GM18909 (cell line): ENCODE results near the gene OR11H6.
"Not testable (repeated sequence)": the region's sequence is repeated elsewhere in the genome, so short reads cannot be mapped to it uniquely, and the experiment has no call there.

Experiments
- ATAC-seq: cut with Tn5 transposase; IDR thresholded peaks from one replicate; pipeline ENCODE4 v1.9.1; 2021; ENCODE audit warnings: mild to moderate bottlenecking; ENCODE audit not compliant: unreplicated experiment, poor library complexity

Gene OR11H6

DNA sequence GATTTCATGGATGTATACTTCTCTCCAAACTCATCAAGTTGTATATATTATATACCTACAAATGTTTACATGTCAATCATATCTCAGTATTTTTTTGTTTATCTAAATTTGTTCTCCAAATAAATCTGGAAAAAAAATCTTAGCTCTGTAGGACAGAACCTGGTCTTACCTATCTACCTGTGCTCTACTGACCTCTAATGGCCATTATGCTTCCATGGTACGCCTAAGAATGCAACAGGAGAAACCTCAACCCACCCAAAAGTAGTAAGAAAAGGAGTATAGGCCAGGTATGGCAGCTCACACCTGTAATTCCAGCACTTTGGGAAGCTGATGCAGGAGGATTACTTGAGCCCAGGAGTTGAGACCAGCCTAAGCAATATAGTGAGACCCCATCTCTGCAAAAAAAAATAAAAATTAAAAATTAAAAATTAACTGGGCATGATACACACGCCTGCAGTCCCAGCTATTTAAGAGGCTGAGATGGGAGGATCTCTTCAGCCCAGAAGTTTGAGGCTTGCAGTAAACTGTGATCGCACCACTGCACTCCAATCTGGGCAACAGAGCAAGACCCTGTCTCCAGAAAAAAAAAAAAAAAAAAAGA is 24.2 kb downstream of the OR11H6 start:
- ATAC-seq = no peak

DNA sequence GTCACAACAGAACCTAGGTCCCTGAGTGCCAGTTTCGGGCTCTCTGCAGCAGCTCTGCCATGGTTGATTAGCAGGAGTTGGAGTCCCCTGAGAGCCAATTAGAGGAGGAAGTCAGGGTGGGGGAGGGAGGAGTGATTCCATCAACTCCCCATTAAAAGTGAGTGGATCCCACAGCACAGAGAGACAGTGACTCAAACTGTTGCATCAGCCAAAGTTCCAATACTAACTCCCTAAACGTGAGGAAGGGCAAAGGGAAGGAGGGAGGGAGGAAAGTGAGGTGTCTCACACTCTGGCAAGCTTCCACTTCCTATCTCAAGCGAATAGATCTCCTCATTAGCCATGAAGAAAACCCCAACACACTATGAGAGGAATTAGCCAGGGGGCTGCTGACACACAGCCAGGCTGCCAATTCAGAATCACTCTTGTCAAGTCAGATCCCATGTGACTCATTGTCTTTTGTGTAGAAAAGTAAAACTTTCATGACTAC is 39.2 kb downstream of the OR11H6 start:
- no peak for ATAC-seq

DNA sequence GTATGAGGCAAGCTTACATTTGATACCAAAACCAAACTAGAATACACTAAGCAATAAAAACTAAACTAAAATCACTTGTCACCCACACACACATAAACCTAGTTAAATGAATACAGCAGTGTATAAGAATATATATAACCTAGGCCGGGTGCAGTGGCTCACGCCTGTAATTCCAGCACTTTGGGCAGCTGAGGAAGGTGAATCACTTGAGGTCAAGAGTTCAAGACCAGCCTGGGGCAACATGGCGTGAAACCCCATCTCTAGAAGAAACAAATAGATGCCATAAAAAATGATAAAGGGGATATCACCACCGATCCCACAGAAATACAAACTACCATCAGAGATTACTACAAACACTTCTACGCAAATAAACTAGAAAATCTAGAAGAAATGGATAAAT is 40.9 kb downstream of the OR11H6 start:
- not testable (repeated sequence) for ATAC-seq

DNA sequence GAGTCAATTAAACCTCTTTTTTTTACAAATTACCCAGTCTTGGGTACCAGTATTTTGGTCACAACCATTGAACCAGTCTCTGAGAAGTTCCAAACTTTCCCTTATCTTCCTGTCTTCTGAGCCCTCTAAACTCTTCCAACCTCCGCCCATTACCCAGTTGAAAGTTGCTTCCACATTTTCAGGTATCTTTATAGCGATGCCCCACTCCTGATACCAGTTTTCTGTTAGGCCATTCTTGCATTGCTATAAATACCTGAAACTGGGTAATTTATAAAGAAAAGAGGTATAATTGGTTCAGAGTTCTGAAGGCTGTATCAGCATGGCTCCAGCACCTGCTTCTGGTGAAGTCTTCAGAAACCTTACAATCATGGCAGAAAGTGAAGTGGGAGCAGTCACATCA is 50.6 kb downstream of the OR11H6 start:
- ATAC-seq = no peak
